Thyroid gland (tissue), 4 donors: ENCODE measurements around the gene CDYL2. TPM values are rescaled to one million over a fixed set of nuclear protein-coding genes. Genes with fewer than 3 reads are reported as not detected.

Experiments
- DNase-seq, 2 donors: peaks; one replicate each; pipeline ENCODE4 v3.0.0-alpha.2; 2019
- H3K27ac ChIP-seq, 3 donors: fragments of 200-600 bp; sonication (generic); 1 replicate in 2 of 3; 2 replicates in 1 of 3; pipeline ENCODE4 v1.5.1; 2016 to 2019; ENCODE audit warnings: mild to moderate bottlenecking in 1 of 3, moderate library complexity in 1 of 3
- H3K27me3 ChIP-seq: fragments of 200-600 bp; sonication (generic); one replicate; pipeline ENCODE4 v1.5.1; 2019
- H3K36me3 ChIP-seq, 2 donors: fragments of 200-600 bp; sonication (generic); one replicate each; pipeline ENCODE4 v1.5.1; 2016 to 2019
- H3K4me1 ChIP-seq, 2 donors: fragments of 200-600 bp; sonication (generic); one replicate each; pipeline ENCODE4 v1.5.1; 2017 to 2019
- H3K4me3 ChIP-seq, 3 donors: fragments of 200-600 bp; sonication (generic); replicated peaks in 1 of 3; 1 replicate in 2 of 3; 2 replicates in 1 of 3; pipeline ENCODE4 v1.5.1; 2016; ENCODE audit warnings: mild to moderate bottlenecking in 1 of 3
- H3K9me3 ChIP-seq: fragments of 200-600 bp; sonication (generic); one replicate; pipeline ENCODE4 v1.5.1; 2017
- CTCF ChIP-seq, 6 experiments: fragments of 200-600 bp in 3 of 6; fragments of 450-650 bp in 3 of 6; sonication (generic) in 3 of 6; IDR thresholded peaks; one replicate each; pipeline ENCODE4 v1.5.1; 2016 to 2019; ENCODE audit warnings: antibody characterized with exemption in 6 of 6, mild to moderate bottlenecking in 2 of 6, inconsistent platforms in 1 of 6, moderate library complexity in 1 of 6
- POLR2A ChIP-seq, 2 donors: fragments of 450-650 bp; IDR thresholded peaks; one replicate each; pipeline ENCODE4 v1.6.1; 2017; ENCODE audit warnings: antibody characterized with exemption in 2 of 2, mild to moderate bottlenecking in 2 of 2, moderate library complexity in 1 of 2
- WGBS, 2 donors: methylation state at CpG; one replicate each; pipeline ENCODE4 v1.1.5; 2017; 5-methylcytosine and 5-hydroxymethylcytosine counted together
- intact Hi-C: fragments of 100-400 bp; cut with DNase I; formaldehyde crosslinking; loops from one replicate; pipeline ENCODE4 v1.15.1; 2023
- total RNA-seq, 4 donors: library from RNA; depleted of rRNA; stranded (reverse); fragments of >200 nt; gene quantifications; one replicate each; pipeline ENCODE4 v1.2.3, GENCODE V29; 2016

The CDYL2 gene
- total RNA-seq, 4 donors from 2014 or later, result 3.6 to 14.2 (median 5.3) TPM

- Histone ChIP-seq H3K27me3 (no peaks in the 10 kb centered on the region), H3K9me3 (no peaks in the 10 kb centered on the region), H3K36me3 (no peaks in the 10 kb centered on the region), H3K4me3 (peak overlapping the region in 1 of 3 donors; percentile 41), H3K4me1 (peaks cover 3 to 5% of the 10 kb centered on the region in 2 donors), H3K27ac (no peak overlapping the region)
- 0 to 4% methylated on average over 4 to 5 of the region's 80 CpGs for WGBS, 2 donors
- TF ChIP-seq POLR2A (IDR thresholded peaks at IDR 0.05) (peak in 1 of 2 donors; percentile 19), CTCF (IDR thresholded peaks at IDR 0.05) (no peak)
- intact Hi-C loops, result no loop called here
- DNase-seq, result peak; percentile 45 to 50
Measured at GRCh38 chr16:80804056-80804525, 307 bp downstream of the CDYL2 start.

- intact Hi-C loops, result no loop called here
- DNase-seq, result peak; percentile 35 to 43
- Histone ChIP-seq H3K4me3 (peak overlapping the region in 1 of 3 donors; percentile 40), H3K36me3 (no peaks in the 10 kb centered on the region), H3K27me3 (no peaks in the 10 kb centered on the region), H3K27ac (no peak overlapping the region), H3K9me3 (no peaks in the 10 kb centered on the region), H3K4me1 (peaks cover 3 to 5% of the 10 kb centered on the region in 2 donors)
- no peak for TF ChIP-seq POLR2A (IDR thresholded peaks at IDR 0.05)
- peak in 2 of 6 experiments; percentile 32 to 48 for TF ChIP-seq CTCF (IDR thresholded peaks at IDR 0.05)
- WGBS, 2 donors, result 11 to 30% methylated on average over 9 to 14 of the region's 87 CpGs
Measured at GRCh38 chr16:80803339-80804055, 901 bp downstream of the CDYL2 start.

GRCh38 chr16:80802902-80803301 is 1.5 kb downstream of the CDYL2 start:
- Histone ChIP-seq H3K9me3 (no peaks in the 10 kb centered on the region), H3K4me1 (peaks cover 3 to 5% of the 10 kb centered on the region in 2 donors), H3K27me3 (no peaks in the 10 kb centered on the region), H3K27ac (no peak overlapping the region), H3K4me3 (peak overlapping the region in 1 of 3 donors; percentile 40), H3K36me3 (no peaks in the 10 kb centered on the region)
- intact Hi-C loops, result no loop called here
- DNase-seq, result no peak
- WGBS, 2 donors, result 94 to 96% methylated on average over 7 of the region's 7 CpGs
- TF ChIP-seq CTCF (IDR thresholded peaks at IDR 0.05), result no peak
- no peak for TF ChIP-seq POLR2A (IDR thresholded peaks at IDR 0.05)

- H3K27me3 ChIP-seq, result no peaks in the 10 kb centered on the region
- H3K9me3 ChIP-seq, result no peaks in the 10 kb centered on the region
- no peak for TF ChIP-seq CTCF (IDR thresholded peaks at IDR 0.05)
- TF ChIP-seq POLR2A (IDR thresholded peaks at IDR 0.05), result no peak
- H3K4me1 ChIP-seq, result peaks cover 3 to 5% of the 10 kb centered on the region in 2 donors
- H3K36me3 ChIP-seq, result no peaks in the 10 kb centered on the region
- no peak overlapping the region for H3K27ac ChIP-seq
- no peak for DNase-seq
- WGBS, 2 donors, result 95 to 97% methylated on average over 4 of the region's 4 CpGs
- H3K4me3 ChIP-seq, result no peak overlapping the region
- intact Hi-C loops, result no loop called here
Measured at GRCh38 chr16:80802138-80802537, 2.3 kb downstream of the CDYL2 start.

- DNase-seq, result no peak
- no peaks in the 10 kb centered on the region for H3K36me3 ChIP-seq
- no peak overlapping the region for H3K27ac ChIP-seq
- WGBS, 2 donors, result 95 to 98% methylated on average over 3 of the region's 3 CpGs
- H3K9me3 ChIP-seq, result no peaks in the 10 kb centered on the region
- TF ChIP-seq CTCF (IDR thresholded peaks at IDR 0.05) (no peak), POLR2A (IDR thresholded peaks at IDR 0.05) (no peak)
- intact Hi-C loops, result no loop called here
- no peak overlapping the region for H3K4me3 ChIP-seq
- no peaks in the 10 kb centered on the region for H3K27me3 ChIP-seq
- H3K4me1 ChIP-seq, result no peaks in the 10 kb centered on the region
Measured at GRCh38 chr16:80794071-80794470, 10.3 kb downstream of the CDYL2 start.
